Spleen (tissue), 11 donors: ENCODE data around the gene ACP7. TPM values are rescaled to one million over a fixed set of nuclear protein-coding genes. Genes with fewer than 3 reads are reported as not detected.
A peak's percentile ranks its signal among the peaks of the same experiment; 100 is the strongest.
"Not testable (repeated sequence)": the region's sequence is repeated elsewhere in the genome, so short reads cannot be mapped to it uniquely, and the experiment has no call there.

Experiments used
- DNase-seq: peaks from one replicate; pipeline ENCODE4 v3.0.0-alpha.2; 2020
- H3K27ac ChIP-seq, 8 donors: fragments of 200-600 bp; sonication (generic) in 7 of 8; 1 replicate in 4 of 8; 2 replicates in 4 of 8; pipeline versions ENCODE4 v1.5.0 to v1.8.0; 2016 to 2021; ENCODE audit warnings: inconsistent platforms in 4 of 8, mild to moderate bottlenecking in 4 of 8, moderate library complexity in 1 of 8
- H3K27me3 ChIP-seq, 7 donors: fragments of 200-600 bp; sonication (generic) in 6 of 7; replicated peaks in 1 of 7; 1 replicate in 4 of 7; 2 replicates in 3 of 7; pipeline versions ENCODE4 v1.5.0 to v1.8.0; 2016 to 2021; ENCODE audit warnings: inconsistent platforms in 3 of 7, mild to moderate bottlenecking in 1 of 7
- H3K36me3 ChIP-seq, 6 donors: fragments of 200-600 bp; sonication (generic) in 5 of 6; 1 replicate in 4 of 6; 2 replicates in 2 of 6; pipeline versions ENCODE4 v1.5.0 to v1.8.0; 2016 to 2021; ENCODE audit warnings: inconsistent platforms in 2 of 6
- H3K4me1 ChIP-seq, 6 donors: fragments of 200-600 bp; sonication (generic) in 5 of 6; 1 replicate in 3 of 6; 2 replicates in 3 of 6; pipeline versions ENCODE4 v1.5.0 to v1.8.0; 2016 to 2021; ENCODE audit warnings: inconsistent platforms in 3 of 6
- H3K4me3 ChIP-seq, 8 donors: fragments of 200-600 bp; sonication (generic) in 7 of 8; 1 replicate in 4 of 8; 2 replicates in 4 of 8; pipeline versions ENCODE4 v1.5.0 to v1.8.0; 2016 to 2021; ENCODE audit warnings: inconsistent platforms in 4 of 8, mild to moderate bottlenecking in 4 of 8, moderate library complexity in 2 of 8
- H3K9me3 ChIP-seq, 8 donors: fragments of 200-600 bp; sonication (generic) in 7 of 8; 1 replicate in 4 of 8; 2 replicates in 4 of 8; pipeline versions ENCODE4 v1.5.0 to v1.8.0; 2016 to 2021; ENCODE audit warnings: inconsistent platforms in 4 of 8
- CTCF ChIP-seq, 11 experiments: fragments of 200-600 bp in 7 of 11; fragments of 450-650 bp in 4 of 11; sonication (generic) in 4 of 11; IDR thresholded peaks in 8 of 11; conservative IDR thresholded peaks in 3 of 11; 1 replicate in 7 of 11; 2 replicates in 4 of 11; pipeline versions ENCODE4 v1.4.0 to v1.8.0; 2016 to 2021; ENCODE audit warnings: antibody characterized with exemption in 11 of 11, inconsistent platforms in 4 of 11, mild to moderate bottlenecking in 1 of 11
- POLR2A ChIP-seq, 3 donors: fragments of 450-650 bp; IDR thresholded peaks; one replicate each; pipeline ENCODE4 v1.5.1; 2017; ENCODE audit warnings: antibody characterized with exemption in 3 of 3, mild to moderate bottlenecking in 1 of 3
- POLR2AphosphoS5 ChIP-seq, 3 donors: sonication (generic); formaldehyde crosslinking; IDR thresholded peaks; one replicate each; pipeline ENCODE4 v1.5.1; 2017; ENCODE audit warnings: antibody characterized with exemption in 3 of 3
- WGBS, 5 donors: extraction: QIAGEN DNeasy Blood & Tissue Kit in 3 of 5; methylation state at CpG; one replicate each; pipeline versions ENCODE4 v1.1.5 to v1.1.7; 2013 to 2018; 5-methylcytosine and 5-hydroxymethylcytosine counted together
- intact Hi-C: fragments of 100-400 bp; cut with DNase I; formaldehyde crosslinking; loops from one replicate; pipeline ENCODE4 v1.15.0; 2023; ENCODE audit warnings: low total_unique reads
- polyA plus RNA-seq, 3 donors: library from polyadenylated mRNA; stranded (reverse); fragments of 200-250 nt; gene quantifications; one replicate each; pipeline ENCODE4 v1.2.1, GENCODE V29; 2013
- total RNA-seq, 7 donors: library from RNA; depleted of rRNA in 3 of 7; stranded (reverse); fragments of >200 nt in 3 of 7; fragmentation: NEBNext Ultra II Directional in 4 of 7; extraction: Animal tissue kit (Norgen Biotek cat#: 25700) in 4 of 7; gene quantifications; one replicate each; pipeline versions ENCODE4 v1.1.0 to v1.2.1, GENCODE V29; 2016 to 2021
- donor health status: healthy with polysubstance abuse.
- donor health status: DM: no; HTN: no; CAD: no; lungs with moderate emphysema.
- donor health status: DM: no; HTN: no; CAD: no.
- donor health status: Bipolar disorder and iron deficiency.
- donor health status: healthy.
- donor health status: DM: no; HTN: no; CAD: no.
- donor health status: DM: yes; HTN: yes; CAD: no.

ACP7 gene
- total and polyA plus RNA-seq, 10 donors: not detected

DNA sequence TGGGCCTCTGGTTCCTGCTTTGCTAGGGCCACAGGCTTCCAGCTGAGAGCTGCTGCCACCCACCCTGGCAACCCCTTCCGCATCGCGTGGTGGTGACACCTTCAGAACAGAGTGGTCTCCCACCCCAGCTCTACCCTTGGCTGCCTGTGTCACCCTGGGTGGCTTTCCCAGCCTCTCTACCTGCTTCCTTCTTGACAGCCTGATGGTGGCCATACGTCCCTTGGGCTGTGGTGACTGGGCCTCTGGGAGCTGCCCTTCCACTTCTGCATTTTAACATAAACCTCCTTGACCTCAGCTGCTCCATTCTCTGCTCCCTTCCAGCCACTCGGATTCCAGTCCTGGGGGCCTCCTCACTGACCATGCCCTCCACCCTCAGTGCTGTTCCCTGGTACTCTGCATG lies 58.5 kb downstream of the ACP7 start:
- H3K9me3 ChIP-seq: no peaks in the 10 kb centered on the region
- 55 to 75% (median 64%) methylated on average over 2 to 5 of the region's 5 CpGs for WGBS, 5 donors
- no peak overlapping the region for H3K4me3 ChIP-seq
- TF ChIP-seq CTCF (IDR thresholded peaks at IDR 0.05 in 8 of 11, conservative IDR thresholded peaks at IDR 0.05 in 3 of 11) (no peak), POLR2AphosphoS5 (IDR thresholded peaks at IDR 0.05) (no peak), POLR2A (IDR thresholded peaks at IDR 0.05) (no peak)
- no peak for DNase-seq
- no peaks in the 10 kb centered on the region for H3K27me3 ChIP-seq
- intact Hi-C loops: no loop called here
- H3K36me3 ChIP-seq: no peaks in the 10 kb centered on the region
- H3K4me1 ChIP-seq: peaks cover 9 to 70% (median 26%) of the 10 kb centered on the region in 6 donors
- H3K27ac ChIP-seq: no peak overlapping the region

GRCh38 chr19:39143757-39144289 lies 59.7 kb downstream of the ACP7 start:
- intact Hi-C loops, DNase-seq, H3K9me3 ChIP-seq, H3K4me3 ChIP-seq, H3K36me3 ChIP-seq, H3K27me3 ChIP-seq: not testable (repeated sequence)
- peaks cover 9 to 60% (median 26%) of the 10 kb centered on the region in 6 donors for H3K4me1 ChIP-seq
- H3K27ac ChIP-seq: peak overlapping the region in 4 of 8 donors; percentile 14 to 61 (median 48)
- 80 to 90% (median 83%) methylated on average over 5 of the region's 5 CpGs for WGBS, 5 donors

GRCh38 chr19:39144290-39145071 lies 60.3 kb downstream of the ACP7 start:
- DNase-seq: no peak
- WGBS, 5 donors: 32 to 41% (median 39%) methylated on average over 14 of the region's 14 CpGs
- intact Hi-C loops: no loop called here

DNA sequence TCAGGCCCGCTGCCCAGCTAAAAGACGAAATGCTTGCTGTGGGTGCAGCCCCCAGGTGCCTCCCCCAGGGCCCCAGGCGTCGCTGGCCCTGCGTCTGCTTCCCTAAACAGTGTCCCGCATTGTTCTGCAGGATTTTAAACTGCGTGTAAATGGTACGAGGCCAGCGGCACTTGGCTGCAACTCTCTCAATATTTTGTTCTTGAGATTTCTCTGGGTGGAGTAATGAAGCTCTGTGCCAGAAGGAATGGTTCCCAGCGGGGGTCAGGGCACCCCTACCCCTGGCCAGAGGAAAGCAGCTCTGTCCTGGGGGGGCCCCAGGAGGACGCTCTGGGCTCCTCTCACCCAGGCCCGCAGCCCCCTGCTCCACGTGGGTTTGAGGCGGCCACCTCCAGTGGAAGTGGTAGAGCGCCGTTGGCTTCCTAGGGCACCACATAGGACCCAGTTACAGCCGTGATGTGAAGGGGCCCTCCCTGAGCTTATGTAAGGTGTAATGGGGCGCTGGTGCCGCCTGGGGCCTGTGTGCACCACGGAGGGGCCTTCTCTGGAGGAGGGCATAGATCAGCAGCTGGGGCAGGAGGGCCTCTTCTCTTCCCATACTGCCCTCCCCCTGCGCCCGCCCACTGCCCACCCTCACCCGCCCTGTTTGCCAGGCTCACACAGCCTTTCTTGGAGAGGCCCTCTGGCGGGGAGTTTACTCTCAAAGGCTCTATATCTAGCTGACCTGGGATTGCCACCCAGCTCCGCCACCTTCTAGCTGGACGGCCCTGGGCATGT lies 61.2 kb downstream of the ACP7 start:
- H3K4me1 ChIP-seq: peaks cover 9 to 44% (median 19%) of the 10 kb centered on the region in 6 donors
- H3K9me3 ChIP-seq: no peaks in the 10 kb centered on the region
- WGBS, 5 donors: 37 to 58% (median 48%) methylated on average over 18 to 26 of the region's 26 CpGs
- H3K4me3 ChIP-seq: no peak overlapping the region
- DNase-seq: no peak
- intact Hi-C loops: no loop called here
- TF ChIP-seq CTCF (IDR thresholded peaks at IDR 0.05 in 8 of 11, conservative IDR thresholded peaks at IDR 0.05 in 3 of 11) (no peak), POLR2AphosphoS5 (IDR thresholded peaks at IDR 0.05) (peak in 1 of 3 donors; percentile 25)
- peaks cover 0 to 9% (median 0%) of the 10 kb centered on the region in 6 donors for H3K36me3 ChIP-seq
- peak overlapping the region in 2 of 8 donors; percentile 38 to 57 for H3K27ac ChIP-seq
- H3K27me3 ChIP-seq: no peaks in the 10 kb centered on the region

More at GRCh38 chr19:39144290-39145071, 60.3 kb downstream of the ACP7 start:
- Histone ChIP-seq H3K27ac (peak overlapping the region in 4 of 8 donors; percentile 14 to 61 (median 48)), H3K4me3 (peak overlapping the region in 1 of 8 donors; percentile 13), H3K9me3 (no peaks in the 10 kb centered on the region), H3K27me3 (no peaks in the 10 kb centered on the region), H3K4me1 (peaks cover 9 to 53% (median 23%) of the 10 kb centered on the region in 6 donors), H3K36me3 (peaks cover 0 to 7% (median 0%) of the 10 kb centered on the region in 6 donors)
- TF ChIP-seq POLR2A (IDR thresholded peaks at IDR 0.05) (no peak), POLR2AphosphoS5 (IDR thresholded peaks at IDR 0.05) (peak in 2 of 3 donors; percentile 46 to 67), CTCF (IDR thresholded peaks at IDR 0.05 in 8 of 11, conservative IDR thresholded peaks at IDR 0.05 in 3 of 11) (no peak)
